ENCODE results near the gene PPP1R9B.

The PPP1R9B gene

DNA sequence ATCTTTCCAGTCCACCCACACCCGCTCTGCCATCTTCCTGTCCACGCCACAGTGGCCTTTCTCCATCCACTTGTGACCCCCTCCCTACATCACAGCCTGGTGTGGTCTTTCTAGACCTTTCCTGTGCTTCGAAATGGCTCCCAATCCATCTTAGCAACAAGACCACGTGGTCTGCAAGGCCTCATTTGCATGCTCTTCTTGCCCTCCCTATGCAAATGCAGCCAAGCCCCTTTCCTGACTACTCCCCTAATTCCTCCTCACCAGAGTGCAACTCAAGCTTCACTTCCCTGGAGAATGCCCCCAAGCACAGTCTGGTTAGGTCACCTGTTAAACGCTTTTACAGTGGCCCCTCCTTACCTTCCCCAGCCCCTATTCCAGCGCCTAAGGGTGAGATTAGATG, 6.1 kb downstream of the PPP1R9B start:
- TF ChIP-seq, protein P1, sequence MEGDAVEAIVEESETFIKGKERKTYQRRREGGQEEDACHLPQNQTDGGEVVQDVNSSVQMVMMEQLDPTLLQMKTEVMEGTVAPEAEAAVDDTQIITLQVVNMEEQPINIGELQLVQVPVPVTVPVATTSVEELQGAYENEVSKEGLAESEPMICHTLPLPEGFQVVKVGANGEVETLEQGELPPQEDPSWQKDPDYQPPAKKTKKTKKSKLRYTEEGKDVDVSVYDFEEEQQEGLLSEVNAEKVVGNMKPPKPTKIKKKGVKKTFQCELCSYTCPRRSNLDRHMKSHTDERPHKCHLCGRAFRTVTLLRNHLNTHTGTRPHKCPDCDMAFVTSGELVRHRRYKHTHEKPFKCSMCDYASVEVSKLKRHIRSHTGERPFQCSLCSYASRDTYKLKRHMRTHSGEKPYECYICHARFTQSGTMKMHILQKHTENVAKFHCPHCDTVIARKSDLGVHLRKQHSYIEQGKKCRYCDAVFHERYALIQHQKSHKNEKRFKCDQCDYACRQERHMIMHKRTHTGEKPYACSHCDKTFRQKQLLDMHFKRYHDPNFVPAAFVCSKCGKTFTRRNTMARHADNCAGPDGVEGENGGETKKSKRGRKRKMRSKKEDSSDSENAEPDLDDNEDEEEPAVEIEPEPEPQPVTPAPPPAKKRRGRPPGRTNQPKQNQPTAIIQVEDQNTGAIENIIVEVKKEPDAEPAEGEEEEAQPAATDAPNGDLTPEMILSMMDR (conservative IDR thresholded peaks at IDR 0.05): no peak
- no peak for TF ChIP-seq ZFX (IDR thresholded peaks at IDR 0.05)
- no peak overlapping the region for H3K27ac ChIP-seq

DNA sequence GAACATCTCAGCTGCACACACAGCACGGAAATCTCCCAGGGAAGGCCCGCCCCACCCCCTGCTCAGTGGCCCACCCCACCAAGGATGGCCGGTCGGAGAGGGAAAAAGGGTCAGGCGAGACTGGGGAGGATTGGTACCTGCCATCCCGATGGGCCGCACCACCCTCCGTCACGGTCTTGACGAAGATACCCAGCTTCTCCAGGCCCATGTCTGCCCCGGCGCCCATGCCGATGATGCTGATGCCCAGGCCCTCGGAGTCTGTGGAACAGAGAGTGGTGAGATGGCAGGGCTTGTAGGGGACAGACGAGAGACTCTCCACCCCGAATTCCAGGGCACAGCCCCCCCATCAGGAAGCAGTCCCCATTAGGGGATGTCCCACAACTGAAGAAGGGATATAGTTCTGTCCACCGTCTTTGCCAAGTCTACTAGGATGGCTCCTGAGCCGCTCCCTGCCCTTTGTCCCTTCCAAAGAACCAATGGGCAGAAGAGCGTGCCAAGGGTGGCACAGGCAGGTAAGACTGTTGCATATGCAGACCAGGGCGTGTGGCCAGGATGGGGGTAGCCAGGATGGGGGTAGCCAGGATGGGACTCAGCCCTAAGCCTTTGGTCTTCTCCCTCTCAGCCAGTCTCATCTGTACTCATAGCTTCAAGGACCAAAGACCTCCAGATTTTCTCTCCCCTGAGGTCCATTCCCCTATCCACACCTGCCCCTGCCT, 6.9 kb downstream of the PPP1R9B start:
- no peak overlapping the region for H3K27ac ChIP-seq
- TF ChIP-seq ZFX (IDR thresholded peaks at IDR 0.05): no peak
- TF ChIP-seq, protein P1 (conservative IDR thresholded peaks at IDR 0.05): no peak

DNA sequence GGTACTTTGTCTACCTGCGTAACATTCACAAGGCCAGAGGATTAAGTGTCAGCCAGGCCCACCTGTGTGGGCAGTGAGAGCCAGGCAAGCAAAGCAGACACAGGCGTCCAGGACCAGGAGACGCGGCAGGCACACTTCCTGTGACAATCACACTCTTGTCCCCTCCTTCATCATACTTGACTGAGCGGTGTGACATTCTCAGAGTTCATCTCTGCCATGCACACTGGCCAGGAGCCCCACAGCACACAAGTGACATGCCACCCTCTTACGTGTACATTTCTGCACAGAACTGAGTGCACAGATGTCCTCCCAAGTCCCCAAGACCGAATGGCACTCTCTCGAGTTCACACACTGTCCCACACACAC, 8.7 kb downstream of the PPP1R9B start:
- no peak overlapping the region for H3K27ac ChIP-seq
- no peak for TF ChIP-seq ZFX (IDR thresholded peaks at IDR 0.05)
- TF ChIP-seq, protein P1 (conservative IDR thresholded peaks at IDR 0.05): no peak

DNA sequence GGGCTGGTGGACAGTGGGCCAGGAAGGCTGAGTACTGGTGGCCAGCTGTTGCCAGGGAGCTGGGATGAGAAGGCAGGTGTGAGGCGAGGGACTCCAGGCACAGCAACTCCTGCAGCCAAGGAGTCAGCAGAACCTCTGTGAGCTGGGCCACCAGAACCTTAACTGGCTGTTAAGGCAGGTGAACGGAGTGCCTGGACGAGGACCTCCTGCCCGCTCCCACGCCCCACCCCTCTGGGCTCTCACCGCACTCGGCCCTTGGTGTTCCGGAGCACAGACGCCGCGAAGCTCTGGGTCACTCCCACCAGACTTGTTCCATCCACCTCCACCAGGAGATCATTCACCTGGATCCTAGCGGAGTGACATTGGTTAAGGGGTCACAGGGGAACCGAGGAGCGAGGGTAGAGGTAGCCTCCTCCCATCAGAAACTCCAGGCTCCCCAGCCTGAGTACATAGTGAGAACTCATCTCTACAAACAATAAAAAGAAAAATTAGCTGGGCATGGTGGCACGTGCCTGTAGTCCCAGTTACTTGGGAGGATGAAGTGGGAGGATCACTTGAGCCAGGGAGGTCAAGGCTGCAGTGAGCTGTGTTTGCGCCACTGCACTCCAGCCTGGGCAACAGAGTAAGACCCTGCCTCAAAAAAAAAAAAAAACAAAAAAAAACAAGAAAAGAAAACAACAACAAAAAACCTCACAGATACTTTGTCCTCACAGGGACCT, 9.3 kb downstream of the PPP1R9B start:
- no peak overlapping the region for H3K27ac ChIP-seq
- TF ChIP-seq ZFX (IDR thresholded peaks at IDR 0.05): no peak
- TF ChIP-seq, protein P1 (conservative IDR thresholded peaks at IDR 0.05): no peak

DNA sequence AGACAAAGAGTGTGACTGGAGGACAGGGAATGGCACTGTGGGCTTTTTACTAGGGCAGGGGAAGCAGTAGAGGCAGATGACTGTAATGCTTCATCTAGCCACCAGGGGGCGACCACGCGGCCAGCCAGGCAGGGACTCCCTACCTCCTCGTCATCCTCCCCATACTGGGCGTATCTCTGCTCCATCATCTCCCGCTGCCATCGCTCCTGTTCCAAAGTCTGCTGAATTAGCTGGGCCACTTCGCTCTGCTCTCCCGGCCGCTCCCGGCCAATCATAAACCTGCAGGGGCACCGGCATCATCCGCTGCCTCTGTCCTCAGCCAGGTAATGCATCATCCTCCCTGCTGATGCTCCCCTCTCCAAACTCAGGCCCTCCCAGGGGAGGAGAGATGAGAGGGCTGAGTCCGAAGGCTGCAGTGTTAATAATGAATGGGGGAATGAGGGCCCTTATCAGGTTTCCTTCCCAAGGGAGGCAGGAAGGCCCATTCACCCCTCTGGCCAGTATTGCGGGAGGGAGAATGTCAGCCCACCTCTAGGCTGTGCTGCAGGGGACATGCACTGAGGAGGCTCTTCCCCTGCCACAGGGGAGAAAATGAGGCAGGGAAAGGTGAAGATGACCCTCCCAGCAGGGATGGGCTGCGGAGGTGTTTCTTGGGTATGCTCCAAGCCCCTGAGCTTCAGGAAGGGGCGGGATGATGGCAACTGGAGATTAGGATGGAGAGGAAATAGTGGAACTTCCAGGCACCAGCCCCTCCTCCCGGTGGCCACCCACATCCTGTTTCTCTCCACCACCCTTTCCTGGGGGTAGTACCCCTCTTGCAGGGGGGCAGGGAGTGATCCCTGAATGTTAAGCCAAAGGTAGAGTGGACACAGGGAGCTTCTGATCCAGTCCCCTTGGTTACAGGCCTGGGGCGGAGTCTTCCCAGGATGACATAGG, 10.3 kb downstream of the PPP1R9B start:
- no peak for TF ChIP-seq ZFX (IDR thresholded peaks at IDR 0.05)
- TF ChIP-seq, protein P1 (conservative IDR thresholded peaks at IDR 0.05): peak; percentile 97
- no peak overlapping the region for H3K27ac ChIP-seq

DNA sequence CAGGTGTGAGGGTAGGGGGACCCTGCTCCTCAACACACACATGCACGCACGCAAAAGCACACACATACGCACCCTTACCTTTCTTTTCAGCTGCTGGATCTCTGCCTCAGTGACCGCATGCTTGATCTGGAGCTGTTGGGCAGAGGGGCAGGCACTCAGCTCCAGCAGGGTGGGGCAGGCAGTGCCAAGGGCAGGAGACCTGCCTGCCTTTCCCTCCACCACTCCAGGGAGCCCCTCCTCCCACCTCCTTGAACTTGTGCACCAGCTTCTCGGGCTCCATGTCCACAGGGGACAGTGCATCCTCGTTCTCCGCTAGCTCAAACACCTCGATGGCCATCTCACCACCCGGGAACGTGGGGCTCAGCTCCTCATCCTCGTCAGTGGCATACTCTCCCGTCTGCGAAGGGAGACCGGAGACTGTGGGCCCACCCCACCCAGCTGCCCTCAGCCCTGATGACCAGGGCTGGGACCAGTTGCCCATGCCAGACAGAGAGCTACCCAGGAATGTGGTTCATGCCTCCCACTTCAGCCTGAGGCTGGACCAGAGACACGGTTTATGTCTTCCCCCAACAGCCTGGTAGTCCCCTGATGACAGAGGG, 11.2 kb downstream of the PPP1R9B start:
- TF ChIP-seq, protein P1 (conservative IDR thresholded peaks at IDR 0.05): no peak
- no peak for TF ChIP-seq ZFX (IDR thresholded peaks at IDR 0.05)
- H3K27ac ChIP-seq: no peak overlapping the region

Measured in C4-2B (cell line).